LNCaP clone FGC (cell line): Measurements from ENCODE around the gene OSMR.

Experiments
- DNase-seq: peaks from one replicate; pipeline ENCODE4 v3.0.0-alpha.2; 2011; ENCODE audit warnings: low read depth
- H3K4me3 ChIP-seq: 2 replicates; pipeline ENCODE4 v1.5.1; 2011; ENCODE audit warnings: mild to moderate bottlenecking, low read depth, low read length, control low read depth
- TF ChIP-seq, protein P1 (sequence below): IDR thresholded peaks from 2 replicates; pipeline ENCODE4 v1.5.1; 2012; ENCODE audit warnings: mild to moderate bottlenecking; ENCODE audit not compliant: control insufficient read depth, insufficient read depth; ENCODE audit errors: extremely low read depth

Gene OSMR

DNA sequence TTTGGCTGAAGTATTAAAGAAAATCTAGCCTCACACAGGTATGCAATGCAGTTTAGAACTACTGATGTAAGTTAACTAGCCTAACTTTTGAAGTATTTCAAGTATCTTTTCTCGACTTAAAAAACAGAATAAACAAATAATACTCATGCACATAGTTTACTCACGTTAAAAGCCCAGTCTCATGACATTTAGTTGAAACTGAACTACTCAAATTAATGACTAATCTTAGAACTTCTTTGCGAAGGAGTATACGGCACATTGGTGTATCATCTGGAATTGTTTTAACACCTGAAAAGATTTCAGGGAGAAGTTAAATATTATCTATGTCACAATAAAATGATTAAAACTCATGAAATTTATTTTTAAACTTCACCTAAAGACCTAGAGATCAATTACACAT, 98.5 kb downstream of the OSMR start:
- H3K4me3 ChIP-seq = no peak overlapping the region
- TF ChIP-seq, protein P1, sequence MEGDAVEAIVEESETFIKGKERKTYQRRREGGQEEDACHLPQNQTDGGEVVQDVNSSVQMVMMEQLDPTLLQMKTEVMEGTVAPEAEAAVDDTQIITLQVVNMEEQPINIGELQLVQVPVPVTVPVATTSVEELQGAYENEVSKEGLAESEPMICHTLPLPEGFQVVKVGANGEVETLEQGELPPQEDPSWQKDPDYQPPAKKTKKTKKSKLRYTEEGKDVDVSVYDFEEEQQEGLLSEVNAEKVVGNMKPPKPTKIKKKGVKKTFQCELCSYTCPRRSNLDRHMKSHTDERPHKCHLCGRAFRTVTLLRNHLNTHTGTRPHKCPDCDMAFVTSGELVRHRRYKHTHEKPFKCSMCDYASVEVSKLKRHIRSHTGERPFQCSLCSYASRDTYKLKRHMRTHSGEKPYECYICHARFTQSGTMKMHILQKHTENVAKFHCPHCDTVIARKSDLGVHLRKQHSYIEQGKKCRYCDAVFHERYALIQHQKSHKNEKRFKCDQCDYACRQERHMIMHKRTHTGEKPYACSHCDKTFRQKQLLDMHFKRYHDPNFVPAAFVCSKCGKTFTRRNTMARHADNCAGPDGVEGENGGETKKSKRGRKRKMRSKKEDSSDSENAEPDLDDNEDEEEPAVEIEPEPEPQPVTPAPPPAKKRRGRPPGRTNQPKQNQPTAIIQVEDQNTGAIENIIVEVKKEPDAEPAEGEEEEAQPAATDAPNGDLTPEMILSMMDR = no peak
- no peak for DNase-seq

- TF ChIP-seq, protein P1 = no peak
- no peak overlapping the region for H3K4me3 ChIP-seq
- DNase-seq = no peak
These were observed 102.7 kb downstream of the OSMR start for GRCh38 chr5:38948501-38948900.

- no peak for DNase-seq
- TF ChIP-seq, protein P1 = no peak
- no peak overlapping the region for H3K4me3 ChIP-seq
These were observed 107.7 kb downstream of the OSMR start for GRCh38 chr5:38953426-38954012.

DNA sequence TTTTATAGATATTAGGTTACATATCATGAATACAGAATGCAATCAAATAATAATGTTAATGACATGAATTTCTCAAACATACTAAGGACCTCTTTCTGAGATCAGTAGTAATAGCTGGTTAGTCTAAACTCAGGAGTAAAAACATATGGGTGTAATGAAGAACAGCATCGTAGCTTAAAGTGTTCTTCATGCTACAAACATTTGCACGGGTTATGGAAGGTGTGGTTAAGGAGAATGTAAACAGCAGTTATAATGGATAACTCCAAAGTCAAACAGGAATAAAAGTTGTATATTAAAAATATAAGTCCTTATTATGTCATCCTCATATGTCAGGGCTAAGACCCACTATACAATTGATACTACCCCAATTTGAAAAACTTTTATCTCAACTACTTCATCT, 115.9 kb downstream of the OSMR start:
- DNase-seq = no peak
- TF ChIP-seq, protein P1 = no peak
- no peak overlapping the region for H3K4me3 ChIP-seq

DNA sequence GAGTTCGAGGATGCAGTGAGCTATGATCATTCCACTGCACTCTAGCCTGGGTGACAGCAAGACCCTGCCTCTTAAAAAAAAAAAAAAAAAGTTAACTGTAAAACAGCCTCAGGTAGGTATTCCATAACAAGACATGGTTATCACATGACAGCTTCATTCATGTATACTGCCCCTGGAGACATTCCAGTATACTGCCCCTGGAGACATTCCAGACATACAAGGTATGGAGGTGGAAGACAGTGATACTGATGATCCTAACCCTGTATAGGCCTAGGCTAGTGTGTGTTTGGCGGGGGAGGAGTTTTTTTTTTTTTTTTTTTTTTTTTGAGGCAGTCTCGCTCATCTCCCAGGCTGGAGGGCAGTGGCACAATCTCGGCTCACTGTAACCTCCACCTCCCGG, 122.9 kb downstream of the OSMR start:
- no peak overlapping the region for H3K4me3 ChIP-seq
- TF ChIP-seq, protein P1 = no peak
- DNase-seq = no peak

GRCh38 chr5:38978036-38978435, 132.2 kb downstream of the OSMR start:
- H3K4me3 ChIP-seq = no peak overlapping the region
- TF ChIP-seq, protein P1 = no peak
- DNase-seq = no peak

DNA sequence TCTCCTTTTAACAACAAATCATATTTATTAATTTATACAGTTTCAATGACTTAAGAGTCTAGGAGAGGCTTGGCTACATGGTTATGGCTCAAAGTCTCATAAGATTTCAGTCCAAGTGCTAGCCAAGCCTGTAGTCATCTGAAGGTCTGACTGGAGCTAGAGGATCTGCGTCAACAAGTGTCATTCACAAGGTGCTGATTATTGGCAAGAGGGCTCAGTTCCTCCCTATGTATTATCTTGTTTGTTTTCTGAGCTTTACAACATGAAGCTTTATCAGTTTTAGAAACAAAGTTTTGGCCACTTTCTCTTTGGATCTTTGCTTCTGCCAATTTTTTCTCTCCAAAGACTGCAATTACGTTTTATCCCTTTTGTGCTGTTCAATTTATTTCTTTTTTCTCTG, 133.7 kb downstream of the OSMR start:
- TF ChIP-seq, protein P1 = no peak
- DNase-seq = peak; percentile 85
- no peak overlapping the region for H3K4me3 ChIP-seq
